SU-DHL-6 (cell line): ENCODE data around the gene FBXL3.

ENCODE experiments used
- H2AFZ ChIP-seq: fragments of 200-600 bp; sonication (generic); 2 replicates; pipeline ENCODE4 v1.6.1; 2014; ENCODE audit warnings: low read depth, mild to moderate bottlenecking, moderate library complexity, mixed read lengths, antibody characterized with exemption, low read length; ENCODE audit not compliant: severe bottlenecking
- H3F3A ChIP-seq: fragments of 200-600 bp; shearing (Covaris generic); 2 replicates; pipeline ENCODE4 v1.6.0; 2016; ENCODE audit warnings: antibody characterized with exemption, mild to moderate bottlenecking; ENCODE audit not compliant: insufficient read depth
- H3K27ac ChIP-seq: fragments of 200-600 bp; sonication (generic); 2 replicates; pipeline ENCODE4 v1.5.1; 2016; ENCODE audit warnings: low read depth, mild to moderate bottlenecking, low read length, moderate library complexity, mixed read lengths
- H3K27me3 ChIP-seq: fragments of 200-600 bp; sonication (generic), shearing (Covaris generic); 2 replicates; pipeline ENCODE4 v1.6.0; 2014; ENCODE audit warnings: mild to moderate bottlenecking, low read length
- H3K36me3 ChIP-seq: fragments of 200-600 bp; sonication (generic); 2 replicates; pipeline ENCODE4 v1.6.1; 2014; ENCODE audit warnings: mild to moderate bottlenecking, low read length, mixed read lengths
- H3K4me2 ChIP-seq: fragments of 300-600, 200-600 bp; shearing (Covaris generic), sonication (generic); 2 replicates; pipeline ENCODE4 v1.6.0; 2014; ENCODE audit warnings: low read length, low read depth, mild to moderate bottlenecking; ENCODE audit not compliant: poor library complexity, severe bottlenecking
- H3K4me3 ChIP-seq: fragments of 200-600 bp; sonication (generic); 2 replicates; pipeline ENCODE4 v1.5.1; 2014; ENCODE audit warnings: antibody characterized with exemption, low read length, mild to moderate bottlenecking, mixed read lengths; ENCODE audit not compliant: insufficient read depth, poor library complexity, severe bottlenecking
- H3K79me2 ChIP-seq: fragments of 200-600 bp; sonication (generic); 2 replicates; pipeline ENCODE4 v1.6.1; 2014; ENCODE audit warnings: mild to moderate bottlenecking, low read length, moderate library complexity; ENCODE audit not compliant: insufficient read depth
- H3K9ac ChIP-seq: fragments of 200-600 bp; sonication (generic); 2 replicates; pipeline ENCODE4 v1.7.0; 2014; ENCODE audit warnings: mild to moderate bottlenecking, low read length
- H3K9me2 ChIP-seq: fragments of 200-600 bp; sonication (generic); replicated peaks from 2 replicates; pipeline ENCODE4 v1.6.1; 2014; ENCODE audit warnings: low read length; ENCODE audit not compliant: insufficient read depth
- H3K9me3 ChIP-seq: fragments of 200-600 bp; sonication (generic); 2 replicates; pipeline ENCODE4 v1.6.1; 2014; ENCODE audit warnings: low read length, mixed read lengths; ENCODE audit not compliant: insufficient read depth
- H4K20me1 ChIP-seq: fragments of 200-600 bp; sonication (generic); 2 replicates; pipeline ENCODE4 v1.6.1; 2014; ENCODE audit warnings: low read depth, mild to moderate bottlenecking, antibody characterized with exemption, low read length, moderate library complexity, mixed read lengths
- EZH2phosphoT487 ChIP-seq: fragments of 200-600 bp; sonication (generic), shearing (Covaris generic); conservative IDR thresholded peaks from 2 replicates; pipeline ENCODE4 v1.6.1; 2018; ENCODE audit warnings: mild to moderate bottlenecking, antibody characterized with exemption, low read length, moderate library complexity, mixed read lengths
- TF ChIP-seq, protein P1 (sequence below): fragments of 200-600 bp; sonication (generic); IDR thresholded peaks from one replicate; pipeline ENCODE4 v1.5.1; 2017; ENCODE audit warnings: antibody characterized with exemption, mild to moderate bottlenecking, low read length, moderate library complexity; ENCODE audit not compliant: insufficient read depth, poor library complexity, severe bottlenecking

The FBXL3 gene

DNA sequence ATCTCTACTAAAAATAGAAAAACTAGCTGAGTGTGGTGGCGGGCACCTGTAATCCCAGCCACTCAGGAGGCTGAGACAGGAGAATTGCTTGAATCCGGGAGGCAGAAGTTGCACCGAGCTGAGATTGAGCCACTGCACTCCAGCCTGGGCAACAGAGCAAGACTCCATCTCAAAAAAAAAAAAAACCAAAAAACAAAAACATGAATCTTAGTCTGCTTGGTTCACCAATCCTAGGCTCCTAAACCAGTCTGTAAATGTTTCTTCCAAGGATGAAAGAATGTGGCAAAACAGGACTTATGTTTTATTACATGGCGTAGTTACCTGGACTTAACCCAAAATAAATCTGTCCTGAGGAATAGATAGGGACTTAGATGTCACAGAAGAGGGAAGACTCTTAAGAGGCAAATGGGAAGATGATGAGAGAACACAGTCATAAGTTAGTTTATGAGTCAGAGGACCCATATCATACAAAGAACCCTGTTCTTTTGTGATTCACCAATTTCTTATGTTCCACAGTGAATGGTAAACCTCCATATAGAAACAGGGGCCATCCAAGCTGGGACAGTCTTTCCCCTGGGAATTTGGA is 6.9 kb upstream of the FBXL3 start:
- no peak for TF ChIP-seq EZH2phosphoT487
- TF ChIP-seq, protein P1, sequence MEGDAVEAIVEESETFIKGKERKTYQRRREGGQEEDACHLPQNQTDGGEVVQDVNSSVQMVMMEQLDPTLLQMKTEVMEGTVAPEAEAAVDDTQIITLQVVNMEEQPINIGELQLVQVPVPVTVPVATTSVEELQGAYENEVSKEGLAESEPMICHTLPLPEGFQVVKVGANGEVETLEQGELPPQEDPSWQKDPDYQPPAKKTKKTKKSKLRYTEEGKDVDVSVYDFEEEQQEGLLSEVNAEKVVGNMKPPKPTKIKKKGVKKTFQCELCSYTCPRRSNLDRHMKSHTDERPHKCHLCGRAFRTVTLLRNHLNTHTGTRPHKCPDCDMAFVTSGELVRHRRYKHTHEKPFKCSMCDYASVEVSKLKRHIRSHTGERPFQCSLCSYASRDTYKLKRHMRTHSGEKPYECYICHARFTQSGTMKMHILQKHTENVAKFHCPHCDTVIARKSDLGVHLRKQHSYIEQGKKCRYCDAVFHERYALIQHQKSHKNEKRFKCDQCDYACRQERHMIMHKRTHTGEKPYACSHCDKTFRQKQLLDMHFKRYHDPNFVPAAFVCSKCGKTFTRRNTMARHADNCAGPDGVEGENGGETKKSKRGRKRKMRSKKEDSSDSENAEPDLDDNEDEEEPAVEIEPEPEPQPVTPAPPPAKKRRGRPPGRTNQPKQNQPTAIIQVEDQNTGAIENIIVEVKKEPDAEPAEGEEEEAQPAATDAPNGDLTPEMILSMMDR: no peak
- Histone ChIP-seq H3K4me2 (no peak overlapping the region), H3K9me2 (no peaks in the 10 kb centered on the region)

DNA sequence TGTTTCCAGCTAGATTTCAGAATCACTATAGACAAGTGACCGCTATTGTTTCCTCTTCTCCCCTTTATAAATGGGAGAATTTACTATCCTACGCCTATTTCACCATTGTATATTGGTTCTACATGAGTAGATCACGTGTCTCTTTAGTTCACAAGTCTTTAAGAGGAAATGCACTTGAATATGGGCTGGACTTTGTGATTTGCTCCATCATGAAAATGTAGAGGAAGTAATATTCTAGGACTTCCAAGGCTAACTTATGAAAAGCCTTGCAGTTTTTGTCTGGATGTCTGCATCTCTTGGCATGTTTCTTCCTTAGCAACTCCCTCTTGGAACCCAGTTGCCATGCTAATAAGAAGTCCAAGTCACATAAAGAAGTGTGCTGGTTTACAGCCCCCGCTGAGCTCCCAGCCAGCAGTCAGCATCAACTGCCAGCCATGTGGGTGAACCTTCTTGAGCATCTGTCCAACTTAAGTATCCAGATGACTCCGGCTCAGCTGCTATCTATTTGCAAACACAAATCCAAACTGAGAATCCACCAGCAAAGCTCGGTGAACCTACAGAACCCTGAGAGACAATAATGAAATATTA is 4.8 kb upstream of the FBXL3 start:
- Histone ChIP-seq H2AFZ (no peak overlapping the region), H3K27ac (no peak overlapping the region), H3K9ac (no peak overlapping the region), H3K4me3 (no peak overlapping the region), H3K9me2 (no peaks in the 10 kb centered on the region), H3K79me2 (no peaks in the 10 kb centered on the region), H4K20me1 (no peaks in the 10 kb centered on the region), H3K27me3 (no peaks in the 10 kb centered on the region), H3K9me3 (no peaks in the 10 kb centered on the region), H3F3A (no peaks in the 10 kb centered on the region), H3K4me2 (no peak overlapping the region), H3K36me3 (no peaks in the 10 kb centered on the region)
- TF ChIP-seq, protein P1: no peak
- TF ChIP-seq EZH2phosphoT487: no peak

More for the DNA sequence above, 6.9 kb upstream of the FBXL3 start:
- Histone ChIP-seq H3K27me3 (no peaks in the 10 kb centered on the region), H3K79me2 (no peaks in the 10 kb centered on the region), H2AFZ (no peak overlapping the region), H3K9ac (no peak overlapping the region), H3K9me3 (no peaks in the 10 kb centered on the region), H3K4me3 (no peak overlapping the region), H3K27ac (no peak overlapping the region), H3K36me3 (no peaks in the 10 kb centered on the region), H3F3A (no peaks in the 10 kb centered on the region), H4K20me1 (no peaks in the 10 kb centered on the region)

- no peaks in the 10 kb centered on the region for H3K9me3 ChIP-seq
- no peak overlapping the region for H3K9ac ChIP-seq
- H3F3A ChIP-seq: no peaks in the 10 kb centered on the region; the same call in none of the 2 replicates
- H4K20me1 ChIP-seq: peaks cover 6% of the 10 kb centered on the region
- no peaks in the 10 kb centered on the region for H3K9me2 ChIP-seq
- peaks cover 20% of the 10 kb centered on the region for H3K79me2 ChIP-seq
- H3K27me3 ChIP-seq: no peaks in the 10 kb centered on the region
- H2AFZ ChIP-seq: no peak overlapping the region
- no peak overlapping the region for H3K4me3 ChIP-seq
- no peaks in the 10 kb centered on the region for H3K36me3 ChIP-seq
- no peak overlapping the region for H3K27ac ChIP-seq
- TF ChIP-seq, protein P1: no peak
- TF ChIP-seq EZH2phosphoT487: no peak
- H3K4me2 ChIP-seq: no peak overlapping the region
Measured at GRCh38 chr13:77029436-77029835, 2.5 kb upstream of the FBXL3 start.
